WTC11 (cell line): ENCODE results near the gene LPCAT3.

Experiments used
- NR3C1 ChIP-seq: sonication (generic); formaldehyde crosslinking; conservative IDR thresholded peaks from 2 replicates; pipeline ENCODE4 v1.8.1; 2023; ENCODE audit warnings: low read depth, mild to moderate bottlenecking, missing genetic modification reagents
- SP1 ChIP-seq: sonication (generic); formaldehyde crosslinking; conservative IDR thresholded peaks from 2 replicates; pipeline ENCODE4 v1.8.1; 2022; ENCODE audit warnings: missing genetic modification reagents
- TEAD1 ChIP-seq: sonication (generic); formaldehyde crosslinking; IDR thresholded peaks from 2 replicates; pipeline ENCODE4 v1.8.0; 2022; ENCODE audit warnings: mild to moderate bottlenecking, missing genetic modification reagents
- TEAD4 ChIP-seq: sonication (generic); formaldehyde crosslinking; IDR thresholded peaks from 2 replicates; pipeline ENCODE4 v1.8.0; 2022; ENCODE audit warnings: mild to moderate bottlenecking, missing genetic modification reagents
- ZBTB21 ChIP-seq: sonication (generic); formaldehyde crosslinking; IDR thresholded peaks from 2 replicates; pipeline ENCODE4 v1.8.1; 2023; ENCODE audit warnings: mild to moderate bottlenecking, missing genetic modification reagents, borderline replicate concordance
- ZNF121 ChIP-seq: sonication (generic); formaldehyde crosslinking; IDR thresholded peaks from 2 replicates; pipeline ENCODE4 v1.8.0; 2023; ENCODE audit warnings: missing genetic modification reagents
- ZNF232 ChIP-seq: sonication (generic); formaldehyde crosslinking; IDR thresholded peaks from 2 replicates; pipeline ENCODE4 v1.8.0; 2022; ENCODE audit warnings: mild to moderate bottlenecking, missing genetic modification reagents
- TF ChIP-seq, protein P1 (sequence below): sonication (generic); formaldehyde crosslinking; IDR thresholded peaks from 2 replicates; pipeline ENCODE4 v1.8.0; 2022; ENCODE audit warnings: mild to moderate bottlenecking, missing genetic modification reagents
- TF ChIP-seq, protein P2 (sequence below): fragments of 200-600 bp; IDR thresholded peaks from 2 replicates; pipeline ENCODE4 v1.8.0; 2022; ENCODE audit warnings: antibody characterized with exemption
- TF ChIP-seq, protein P3 (sequence below): fragments of 250-450 bp; sonication (Bioruptor Pico); IDR thresholded peaks from 2 replicates; pipeline ENCODE4 v2.1.2; 2022; ENCODE audit warnings: mild to moderate bottlenecking, moderate library complexity
- TF ChIP-seq, protein P4 (sequence below): sonication (generic); formaldehyde crosslinking; IDR thresholded peaks from 2 replicates; pipeline ENCODE4 v1.8.0; 2022; ENCODE audit warnings: mild to moderate bottlenecking, missing genetic modification reagents
- TF ChIP-seq, protein P5 (sequence below): sonication (generic); formaldehyde crosslinking; IDR thresholded peaks from 2 replicates; pipeline ENCODE4 v1.8.1; 2023; ENCODE audit warnings: mild to moderate bottlenecking, missing genetic modification reagents, moderate library complexity
- TF ChIP-seq, protein P6 (sequence below): sonication (generic); formaldehyde crosslinking; IDR thresholded peaks from 2 replicates; pipeline ENCODE4 v1.8.1; 2022; ENCODE audit warnings: low read depth, missing genetic modification reagents, borderline replicate concordance
- TF ChIP-seq, protein P7 (sequence below): fragments of 250-450 bp; sonication (Bioruptor Pico); conservative IDR thresholded peaks from 2 replicates; pipeline ENCODE4 v1.9.0; 2021; ENCODE audit warnings: mild to moderate bottlenecking

DNA sequence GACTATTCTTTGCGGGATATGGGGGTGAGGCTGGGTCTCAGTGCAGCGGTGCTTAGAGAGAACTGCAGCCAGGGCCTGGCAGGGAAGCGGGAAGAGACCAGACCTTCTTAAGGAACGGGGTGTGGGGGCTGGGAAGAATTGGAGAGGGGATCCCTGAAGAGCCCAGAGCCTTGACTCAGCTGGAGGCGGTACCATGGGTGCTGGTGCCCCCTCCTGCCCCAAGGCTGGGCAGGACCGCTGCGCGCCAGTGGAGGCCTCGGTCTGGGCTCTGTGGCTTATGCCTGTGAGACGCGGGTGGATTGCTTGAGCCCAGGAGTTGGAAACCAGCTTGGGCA lies 76.0 kb downstream of the LPCAT3 start:
- TF ChIP-seq TEAD1 (CRISPR knock-in tag) = no peak
- TF ChIP-seq ZBTB21 (CRISPR knock-in tag) = no peak
- no peak for TF ChIP-seq NR3C1
- TF ChIP-seq, protein P1, sequence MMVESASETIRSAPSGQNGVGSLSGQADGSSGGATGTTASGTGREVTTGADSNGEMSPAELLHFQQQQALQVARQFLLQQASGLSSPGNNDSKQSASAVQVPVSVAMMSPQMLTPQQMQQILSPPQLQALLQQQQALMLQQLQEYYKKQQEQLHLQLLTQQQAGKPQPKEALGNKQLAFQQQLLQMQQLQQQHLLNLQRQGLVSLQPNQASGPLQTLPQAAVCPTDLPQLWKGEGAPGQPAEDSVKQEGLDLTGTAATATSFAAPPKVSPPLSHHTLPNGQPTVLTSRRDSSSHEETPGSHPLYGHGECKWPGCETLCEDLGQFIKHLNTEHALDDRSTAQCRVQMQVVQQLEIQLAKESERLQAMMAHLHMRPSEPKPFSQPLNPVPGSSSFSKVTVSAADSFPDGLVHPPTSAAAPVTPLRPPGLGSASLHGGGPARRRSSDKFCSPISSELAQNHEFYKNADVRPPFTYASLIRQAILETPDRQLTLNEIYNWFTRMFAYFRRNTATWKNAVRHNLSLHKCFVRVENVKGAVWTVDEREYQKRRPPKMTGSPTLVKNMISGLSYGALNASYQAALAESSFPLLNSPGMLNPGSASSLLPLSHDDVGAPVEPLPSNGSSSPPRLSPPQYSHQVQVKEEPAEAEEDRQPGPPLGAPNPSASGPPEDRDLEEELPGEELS (CRISPR knock-in tag) = no peak
- TF ChIP-seq, protein P2, sequence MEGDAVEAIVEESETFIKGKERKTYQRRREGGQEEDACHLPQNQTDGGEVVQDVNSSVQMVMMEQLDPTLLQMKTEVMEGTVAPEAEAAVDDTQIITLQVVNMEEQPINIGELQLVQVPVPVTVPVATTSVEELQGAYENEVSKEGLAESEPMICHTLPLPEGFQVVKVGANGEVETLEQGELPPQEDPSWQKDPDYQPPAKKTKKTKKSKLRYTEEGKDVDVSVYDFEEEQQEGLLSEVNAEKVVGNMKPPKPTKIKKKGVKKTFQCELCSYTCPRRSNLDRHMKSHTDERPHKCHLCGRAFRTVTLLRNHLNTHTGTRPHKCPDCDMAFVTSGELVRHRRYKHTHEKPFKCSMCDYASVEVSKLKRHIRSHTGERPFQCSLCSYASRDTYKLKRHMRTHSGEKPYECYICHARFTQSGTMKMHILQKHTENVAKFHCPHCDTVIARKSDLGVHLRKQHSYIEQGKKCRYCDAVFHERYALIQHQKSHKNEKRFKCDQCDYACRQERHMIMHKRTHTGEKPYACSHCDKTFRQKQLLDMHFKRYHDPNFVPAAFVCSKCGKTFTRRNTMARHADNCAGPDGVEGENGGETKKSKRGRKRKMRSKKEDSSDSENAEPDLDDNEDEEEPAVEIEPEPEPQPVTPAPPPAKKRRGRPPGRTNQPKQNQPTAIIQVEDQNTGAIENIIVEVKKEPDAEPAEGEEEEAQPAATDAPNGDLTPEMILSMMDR = no peak
- TF ChIP-seq, protein P3, sequence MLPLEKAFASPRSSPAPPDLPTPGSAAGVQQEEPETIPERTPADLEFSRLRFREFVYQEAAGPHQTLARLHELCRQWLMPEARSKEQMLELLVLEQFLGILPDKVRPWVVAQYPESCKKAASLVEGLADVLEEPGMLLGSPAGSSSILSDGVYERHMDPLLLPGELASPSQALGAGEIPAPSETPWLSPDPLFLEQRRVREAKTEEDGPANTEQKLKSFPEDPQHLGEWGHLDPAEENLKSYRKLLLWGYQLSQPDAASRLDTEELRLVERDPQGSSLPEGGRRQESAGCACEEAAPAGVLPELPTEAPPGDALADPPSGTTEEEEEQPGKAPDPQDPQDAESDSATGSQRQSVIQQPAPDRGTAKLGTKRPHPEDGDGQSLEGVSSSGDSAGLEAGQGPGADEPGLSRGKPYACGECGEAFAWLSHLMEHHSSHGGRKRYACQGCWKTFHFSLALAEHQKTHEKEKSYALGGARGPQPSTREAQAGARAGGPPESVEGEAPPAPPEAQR (CRISPR knock-in tag) = no peak
- TF ChIP-seq, protein P4, sequence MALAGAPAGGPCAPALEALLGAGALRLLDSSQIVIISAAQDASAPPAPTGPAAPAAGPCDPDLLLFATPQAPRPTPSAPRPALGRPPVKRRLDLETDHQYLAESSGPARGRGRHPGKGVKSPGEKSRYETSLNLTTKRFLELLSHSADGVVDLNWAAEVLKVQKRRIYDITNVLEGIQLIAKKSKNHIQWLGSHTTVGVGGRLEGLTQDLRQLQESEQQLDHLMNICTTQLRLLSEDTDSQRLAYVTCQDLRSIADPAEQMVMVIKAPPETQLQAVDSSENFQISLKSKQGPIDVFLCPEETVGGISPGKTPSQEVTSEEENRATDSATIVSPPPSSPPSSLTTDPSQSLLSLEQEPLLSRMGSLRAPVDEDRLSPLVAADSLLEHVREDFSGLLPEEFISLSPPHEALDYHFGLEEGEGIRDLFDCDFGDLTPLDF (CRISPR knock-in tag) = no peak
- no peak for TF ChIP-seq ZNF121 (CRISPR knock-in tag)
- TF ChIP-seq, protein P5, sequence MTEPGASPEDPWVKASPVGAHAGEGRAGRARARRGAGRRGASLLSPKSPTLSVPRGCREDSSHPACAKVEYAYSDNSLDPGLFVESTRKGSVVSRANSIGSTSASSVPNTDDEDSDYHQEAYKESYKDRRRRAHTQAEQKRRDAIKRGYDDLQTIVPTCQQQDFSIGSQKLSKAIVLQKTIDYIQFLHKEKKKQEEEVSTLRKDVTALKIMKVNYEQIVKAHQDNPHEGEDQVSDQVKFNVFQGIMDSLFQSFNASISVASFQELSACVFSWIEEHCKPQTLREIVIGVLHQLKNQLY (CRISPR knock-in tag) = no peak
- TF ChIP-seq ZNF232 (CRISPR knock-in tag) = no peak
- TF ChIP-seq SP1 (CRISPR knock-in tag) = no peak
- TF ChIP-seq, protein P6, sequence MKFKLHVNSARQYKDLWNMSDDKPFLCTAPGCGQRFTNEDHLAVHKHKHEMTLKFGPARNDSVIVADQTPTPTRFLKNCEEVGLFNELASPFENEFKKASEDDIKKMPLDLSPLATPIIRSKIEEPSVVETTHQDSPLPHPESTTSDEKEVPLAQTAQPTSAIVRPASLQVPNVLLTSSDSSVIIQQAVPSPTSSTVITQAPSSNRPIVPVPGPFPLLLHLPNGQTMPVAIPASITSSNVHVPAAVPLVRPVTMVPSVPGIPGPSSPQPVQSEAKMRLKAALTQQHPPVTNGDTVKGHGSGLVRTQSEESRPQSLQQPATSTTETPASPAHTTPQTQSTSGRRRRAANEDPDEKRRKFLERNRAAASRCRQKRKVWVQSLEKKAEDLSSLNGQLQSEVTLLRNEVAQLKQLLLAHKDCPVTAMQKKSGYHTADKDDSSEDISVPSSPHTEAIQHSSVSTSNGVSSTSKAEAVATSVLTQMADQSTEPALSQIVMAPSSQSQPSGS = no peak
- no peak for TF ChIP-seq TEAD4
- TF ChIP-seq, protein P7, sequence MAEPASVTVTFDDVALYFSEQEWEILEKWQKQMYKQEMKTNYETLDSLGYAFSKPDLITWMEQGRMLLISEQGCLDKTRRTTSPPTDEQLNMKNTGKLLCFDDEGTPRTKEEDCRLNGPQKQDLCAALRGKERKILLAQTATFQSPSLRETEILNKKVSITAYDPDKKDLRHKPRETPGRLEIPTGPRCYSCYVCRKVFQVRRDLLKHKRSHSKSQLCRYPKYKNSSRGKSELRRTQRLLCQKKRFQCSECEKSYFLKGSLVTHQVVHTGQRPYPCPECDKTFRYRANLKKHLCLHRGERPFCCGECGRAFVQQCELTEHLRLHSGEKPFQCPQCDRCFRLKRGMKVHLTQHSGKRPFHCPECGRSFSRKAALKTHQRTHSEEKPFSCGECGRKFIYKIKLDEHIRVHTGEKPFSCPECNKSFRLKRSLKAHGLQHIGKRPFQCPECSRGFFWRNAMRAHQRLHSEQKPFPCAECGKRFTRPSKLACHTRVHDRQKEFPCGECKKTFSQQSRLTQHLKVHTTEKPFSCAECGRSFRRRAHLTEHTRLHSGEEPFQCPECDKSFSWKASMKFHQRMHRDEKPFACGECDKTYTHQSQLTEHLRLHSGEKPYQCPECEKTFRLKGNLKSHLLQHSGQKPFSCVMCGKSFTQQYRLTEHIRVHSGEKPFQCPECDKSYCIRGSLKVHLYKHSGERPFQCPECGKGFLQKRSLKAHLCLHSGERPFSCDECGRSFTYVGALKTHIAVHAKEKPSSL (CRISPR knock-in tag) = no peak
